ENCODE measurements around the gene PCGF3.

Gene PCGF3

DNA sequence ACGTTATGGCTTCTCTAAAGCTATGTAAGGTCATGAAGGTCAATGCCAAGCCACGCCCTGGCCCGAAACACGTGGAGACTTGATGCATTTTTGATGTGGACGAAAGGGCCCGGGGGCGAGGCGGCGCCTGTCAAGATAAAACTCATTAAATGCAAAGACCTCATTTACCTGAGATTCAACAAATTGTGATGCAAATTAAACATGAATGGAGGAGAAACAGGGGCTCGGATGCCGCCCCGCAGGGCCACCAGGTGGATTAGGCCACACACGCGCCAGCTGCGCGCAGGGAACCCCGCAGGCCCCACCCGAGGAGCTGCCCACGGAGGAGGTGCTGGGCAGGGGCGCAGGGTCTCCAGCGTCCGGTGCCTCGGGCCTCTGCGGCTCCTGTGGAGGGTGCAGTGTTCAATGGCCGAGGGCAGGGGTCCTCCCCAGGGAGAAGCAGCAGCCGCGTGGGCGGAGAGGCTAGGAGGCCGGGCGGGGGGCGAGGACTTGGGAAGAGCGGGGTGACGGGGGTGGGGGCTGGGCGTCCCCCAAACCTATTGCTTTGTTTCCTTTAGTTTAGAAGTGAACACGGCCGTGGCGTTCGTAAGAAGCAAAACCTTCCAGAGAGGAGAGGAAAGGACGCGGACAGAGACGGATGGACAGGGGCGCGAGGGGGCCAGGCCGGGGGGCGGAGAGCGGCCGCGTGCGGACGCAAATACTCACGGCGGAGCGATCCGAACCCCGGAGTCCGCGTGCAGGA is 79.9 kb downstream of the PCGF3 start:
- no peak for DNase-seq

DNA sequence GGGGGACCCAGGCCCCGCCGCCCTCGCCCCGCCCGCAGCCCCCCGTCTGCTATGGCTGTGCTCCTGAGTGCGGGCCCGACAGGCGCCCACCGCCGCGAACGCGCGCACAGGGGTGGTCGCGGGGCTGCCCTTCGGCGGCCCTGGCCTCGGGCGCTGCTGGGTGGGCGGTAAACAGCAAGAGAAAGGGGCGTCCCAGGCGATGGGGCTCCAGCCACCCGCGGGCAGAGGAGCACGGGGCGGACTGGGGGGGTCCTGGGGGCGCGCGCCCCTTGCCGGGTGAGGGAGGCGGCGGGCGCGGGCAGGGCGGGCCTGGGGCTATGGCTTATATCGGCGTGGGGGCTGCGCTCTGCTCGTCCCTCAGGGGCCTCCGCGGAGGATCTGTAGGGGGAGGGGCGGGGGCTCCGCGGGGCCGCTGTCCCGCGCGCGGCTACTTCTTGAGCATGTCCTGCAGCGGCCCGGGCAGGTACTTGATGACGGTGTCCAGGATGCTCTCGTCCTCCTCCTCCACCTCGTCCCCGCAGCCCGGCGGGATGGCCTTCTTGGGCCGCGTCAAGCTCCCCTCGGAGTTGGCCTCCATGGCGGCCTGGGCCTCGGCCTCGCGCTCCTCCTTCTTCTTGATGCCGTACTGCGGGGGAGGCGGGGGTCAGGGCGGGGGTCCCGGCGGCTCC is 80.6 kb downstream of the PCGF3 start:
- DNase-seq: no peak

DNA sequence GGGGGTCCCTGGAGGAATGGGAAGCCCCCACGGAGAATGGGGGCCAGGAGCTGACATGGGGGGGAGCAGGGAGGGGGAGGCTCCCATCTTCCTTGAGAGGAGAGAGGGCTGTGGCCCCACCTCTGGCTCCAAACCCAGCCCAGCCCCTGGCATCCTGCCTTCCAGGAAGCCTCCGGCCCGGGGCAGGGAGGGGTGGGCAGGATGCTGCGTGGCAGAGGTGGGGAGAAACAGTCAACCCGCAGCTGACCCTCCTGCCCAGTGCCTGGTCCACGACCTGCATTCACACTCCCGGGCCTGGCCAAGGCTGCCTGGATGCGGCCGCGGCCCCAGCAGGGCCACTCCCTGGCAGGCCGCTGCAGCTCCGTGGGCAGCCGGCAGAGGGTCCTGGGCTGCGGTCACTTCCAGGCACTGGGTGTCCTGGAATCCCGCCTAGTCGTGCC is 81.2 kb downstream of the PCGF3 start:
- no peak for DNase-seq

DNA sequence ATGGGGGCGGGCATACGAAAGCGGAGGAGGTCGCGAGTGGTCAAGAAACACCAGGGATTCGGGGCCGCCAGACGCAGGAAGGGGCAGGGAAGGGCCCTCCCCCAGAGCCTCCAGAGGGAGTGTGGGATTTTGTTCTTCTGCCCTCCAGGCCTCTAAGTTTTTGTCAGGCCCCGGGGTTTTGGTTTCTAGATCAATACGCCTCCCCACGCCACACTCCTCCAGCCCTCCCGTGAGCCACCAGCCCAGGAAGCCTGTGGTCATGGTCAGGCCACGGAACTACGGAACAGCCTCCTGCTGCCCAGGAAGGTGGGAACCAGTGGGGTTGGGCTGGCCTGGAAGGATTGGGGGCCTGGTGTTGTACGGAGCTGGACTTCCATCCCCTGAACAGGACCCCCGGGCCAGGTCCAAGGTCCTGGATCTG is 81.9 kb downstream of the PCGF3 start:
- DNase-seq: no peak

DNA sequence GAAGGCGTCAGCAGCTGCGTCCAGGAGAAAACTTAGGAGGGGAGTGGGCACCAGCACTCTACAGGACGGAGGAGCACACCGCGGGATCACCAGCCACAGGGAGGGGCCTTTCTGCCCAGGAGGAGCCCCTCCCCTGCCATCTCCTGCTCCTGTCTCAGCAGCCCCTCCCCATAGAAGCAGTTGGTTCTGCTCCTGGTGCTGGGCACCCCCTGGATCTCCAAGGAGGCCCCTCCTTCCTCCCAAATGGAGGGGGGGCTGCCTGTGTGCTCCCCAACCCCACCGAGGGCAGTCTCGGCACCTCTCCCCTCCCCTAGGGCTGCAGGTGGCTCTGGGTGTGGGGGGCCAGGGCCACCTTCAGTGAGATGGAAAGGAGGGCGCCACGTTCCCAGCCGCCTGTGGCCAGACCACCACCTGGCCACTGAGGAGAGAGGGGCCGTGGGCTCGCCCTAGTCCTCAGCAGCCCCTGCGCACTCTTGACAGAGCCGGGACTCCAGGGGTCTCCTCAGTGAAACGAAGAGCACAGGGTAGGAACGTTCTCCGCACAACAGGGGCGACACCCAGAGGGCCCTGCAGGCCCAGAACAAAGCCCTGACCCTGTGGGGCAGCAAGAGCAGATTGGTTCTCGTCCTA is 82.5 kb downstream of the PCGF3 start:
- DNase-seq: no peak

DNA sequence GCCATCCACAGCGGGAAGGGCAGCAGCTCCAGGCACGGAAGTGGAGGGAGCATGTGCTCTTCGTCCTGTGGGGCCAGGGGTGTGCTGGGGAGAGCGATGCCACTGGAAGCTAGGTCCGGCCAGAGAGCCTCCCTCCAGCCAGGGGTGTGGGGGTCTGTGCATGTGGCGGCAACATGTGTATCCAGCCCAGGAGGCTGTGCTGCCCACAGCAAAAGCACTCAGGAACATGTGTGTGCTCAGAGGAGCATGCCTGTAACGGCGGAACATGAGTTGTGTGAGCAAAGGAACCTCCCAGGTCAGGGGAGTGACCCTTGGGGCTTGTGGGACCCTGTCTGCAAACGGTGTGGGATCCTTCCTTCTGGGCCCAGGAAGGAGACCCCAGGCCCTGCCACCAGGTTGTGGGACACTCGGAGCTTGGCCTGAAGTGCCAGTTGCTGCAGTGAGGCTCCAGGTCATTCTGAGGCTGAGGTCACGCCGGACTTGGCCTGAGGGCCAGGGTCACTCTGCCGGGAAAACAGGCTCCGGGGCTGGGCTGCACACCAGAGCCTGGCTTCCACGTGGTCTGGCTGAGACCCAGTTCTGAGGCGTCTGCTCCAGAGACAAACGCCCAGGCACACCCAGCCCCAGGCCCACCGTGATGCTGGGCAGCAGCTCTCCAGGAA is 83.1 kb downstream of the PCGF3 start:
- DNase-seq: no peak

DNA sequence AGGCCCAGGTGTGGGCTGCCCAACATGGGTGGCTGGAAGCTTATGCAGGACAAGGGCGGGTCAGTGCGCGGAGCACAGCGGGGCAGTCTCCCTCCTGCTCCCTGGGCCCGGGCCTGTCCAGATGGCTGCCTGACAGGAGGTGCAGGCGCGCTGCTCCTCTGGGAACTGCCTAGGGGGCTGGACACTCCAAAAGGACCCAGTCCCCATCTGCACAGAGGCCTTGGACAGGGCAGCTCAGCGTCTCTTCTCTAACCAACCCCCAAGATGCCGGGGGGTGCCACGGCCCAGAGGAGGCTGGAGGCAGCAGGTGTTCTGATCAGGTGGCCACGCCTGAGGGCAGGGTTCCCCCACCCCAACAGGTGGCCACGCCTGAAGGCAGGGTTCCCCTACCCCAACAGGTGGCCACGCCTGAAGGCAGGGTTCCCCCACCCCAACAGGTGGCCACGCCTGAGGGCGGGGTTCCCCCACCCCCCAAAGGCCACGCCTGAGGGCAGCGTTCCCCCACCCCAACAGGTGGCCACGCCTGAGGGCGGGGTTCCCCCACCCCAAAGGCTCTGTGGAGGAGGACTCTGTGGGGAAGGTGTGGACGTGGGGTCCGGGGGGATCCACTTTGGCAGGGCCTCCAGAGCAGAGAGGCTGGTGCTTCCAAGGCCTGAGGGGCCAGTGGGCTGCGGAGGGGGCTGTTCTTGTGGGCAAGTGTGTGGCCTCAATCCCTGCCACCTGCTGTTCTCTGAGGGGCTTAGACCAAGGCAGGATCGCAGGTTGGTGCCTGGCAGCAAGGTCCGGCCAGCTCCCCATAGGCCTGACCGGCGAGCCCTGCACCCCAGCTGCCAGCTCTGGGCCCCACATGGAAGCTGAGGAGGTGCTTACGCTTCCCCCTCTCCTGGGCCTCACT is 84.2 kb downstream of the PCGF3 start:
- DNase-seq: no peak

DNA sequence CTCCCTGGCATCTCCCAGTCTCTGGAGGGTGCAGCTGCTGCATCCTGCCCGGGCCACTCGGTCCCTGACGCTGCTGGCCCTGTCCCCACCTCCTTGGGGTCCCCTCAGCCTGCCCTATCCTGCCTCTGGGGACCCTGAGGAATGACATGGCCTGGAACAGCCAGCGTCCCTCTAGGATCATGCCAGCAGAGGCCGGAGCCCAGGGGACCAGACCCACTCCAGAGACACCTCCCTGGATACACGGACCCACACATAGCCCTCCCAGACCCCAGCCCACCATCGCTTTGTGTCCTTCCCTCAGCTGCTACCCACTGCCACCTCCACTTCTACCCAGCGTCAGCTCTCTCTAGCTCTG is 84.8 kb downstream of the PCGF3 start:
- DNase-seq: no peak

DNA sequence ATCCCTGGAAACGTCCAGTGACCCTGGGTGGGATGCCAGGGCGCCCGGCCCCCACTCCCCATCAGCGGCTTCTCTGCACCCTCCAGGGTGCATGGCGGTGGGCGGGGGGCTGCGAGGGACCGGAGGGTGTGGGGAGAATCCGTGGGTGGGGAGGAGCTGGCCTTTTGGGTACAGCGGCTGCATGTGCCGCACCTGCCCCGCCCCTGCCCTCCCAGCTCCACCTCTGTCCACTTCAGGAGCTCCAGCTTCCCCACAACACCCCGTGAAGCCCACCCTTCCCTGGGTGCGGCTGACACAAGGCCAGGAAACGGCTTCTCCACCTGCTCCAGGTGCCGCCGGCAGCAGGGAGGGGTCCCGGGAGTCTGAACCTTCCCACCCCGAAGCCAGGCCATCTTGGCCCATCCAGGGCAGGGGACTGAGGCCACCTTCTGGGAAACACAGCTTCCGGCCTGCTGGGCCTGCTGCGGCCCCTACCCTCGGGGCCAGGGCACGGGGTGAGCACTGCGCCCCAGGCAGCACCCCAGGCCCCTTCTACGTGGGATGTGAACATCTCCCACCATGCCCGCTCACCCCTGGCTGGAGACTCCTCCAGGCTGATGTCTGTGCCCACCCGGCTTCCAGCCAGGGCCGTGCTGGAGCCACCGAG is 85.7 kb downstream of the PCGF3 start:
- DNase-seq: no peak

DNA sequence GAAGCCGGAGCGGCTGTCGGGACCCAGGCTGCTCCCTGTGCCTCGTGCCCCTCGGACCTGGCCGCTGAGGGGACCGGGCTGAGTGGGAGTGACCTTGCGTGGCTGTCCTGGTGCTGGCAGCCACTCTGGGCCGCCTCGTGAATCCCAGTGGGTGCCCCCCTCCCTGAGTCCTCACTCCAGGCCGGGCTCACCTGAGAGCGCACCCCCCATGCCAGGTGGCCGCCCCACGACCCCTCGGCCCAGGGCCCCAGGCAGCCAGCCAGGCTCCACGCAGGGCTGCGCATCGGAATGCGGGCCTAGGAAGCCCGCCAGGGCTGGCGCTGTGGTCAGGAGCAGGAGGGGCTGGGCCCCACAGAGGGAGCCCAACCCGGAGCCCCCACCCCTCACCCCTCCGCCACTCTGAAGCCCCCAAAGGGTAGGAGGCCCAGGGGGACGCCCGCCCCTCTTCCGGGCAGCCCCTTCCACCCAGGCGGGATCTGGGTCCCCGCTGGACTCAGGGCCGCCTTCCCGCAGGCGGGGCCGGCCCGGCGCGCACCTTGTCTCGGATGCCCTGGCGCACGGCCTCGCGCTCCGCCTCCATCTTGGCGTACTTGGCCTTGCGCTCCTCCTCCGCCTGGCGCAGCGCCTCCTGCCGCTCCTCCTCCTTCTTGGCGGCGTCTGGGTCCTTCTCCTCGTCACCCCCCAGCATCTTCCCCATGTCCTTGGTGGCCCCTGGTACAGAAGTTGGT is 86.4 kb downstream of the PCGF3 start:
- DNase-seq: peak; percentile 34 to 46

DNA sequence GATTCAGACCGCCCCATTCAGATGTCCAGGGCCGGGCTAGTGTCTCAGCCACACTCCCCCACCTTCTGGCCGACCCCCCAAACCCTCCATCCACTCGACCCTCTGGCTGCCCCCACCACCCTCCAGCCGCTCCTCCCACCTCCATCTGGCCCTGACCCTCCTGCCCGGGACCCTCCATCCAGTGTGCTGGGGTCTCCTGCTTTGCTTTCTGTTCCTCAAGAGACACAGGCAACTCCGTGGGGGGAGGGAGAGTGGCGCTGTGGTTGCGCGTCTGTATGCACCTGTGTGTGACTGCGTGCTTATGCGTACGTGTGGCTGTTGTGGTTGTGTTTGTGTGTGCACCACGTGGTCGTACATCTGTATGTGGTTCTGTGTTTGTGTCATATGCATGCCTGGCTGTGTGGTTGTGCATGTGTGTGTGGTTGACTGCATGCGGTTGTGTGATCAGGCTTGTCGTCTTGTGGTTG is 87.0 kb downstream of the PCGF3 start:
- DNase-seq: no peak

DNA sequence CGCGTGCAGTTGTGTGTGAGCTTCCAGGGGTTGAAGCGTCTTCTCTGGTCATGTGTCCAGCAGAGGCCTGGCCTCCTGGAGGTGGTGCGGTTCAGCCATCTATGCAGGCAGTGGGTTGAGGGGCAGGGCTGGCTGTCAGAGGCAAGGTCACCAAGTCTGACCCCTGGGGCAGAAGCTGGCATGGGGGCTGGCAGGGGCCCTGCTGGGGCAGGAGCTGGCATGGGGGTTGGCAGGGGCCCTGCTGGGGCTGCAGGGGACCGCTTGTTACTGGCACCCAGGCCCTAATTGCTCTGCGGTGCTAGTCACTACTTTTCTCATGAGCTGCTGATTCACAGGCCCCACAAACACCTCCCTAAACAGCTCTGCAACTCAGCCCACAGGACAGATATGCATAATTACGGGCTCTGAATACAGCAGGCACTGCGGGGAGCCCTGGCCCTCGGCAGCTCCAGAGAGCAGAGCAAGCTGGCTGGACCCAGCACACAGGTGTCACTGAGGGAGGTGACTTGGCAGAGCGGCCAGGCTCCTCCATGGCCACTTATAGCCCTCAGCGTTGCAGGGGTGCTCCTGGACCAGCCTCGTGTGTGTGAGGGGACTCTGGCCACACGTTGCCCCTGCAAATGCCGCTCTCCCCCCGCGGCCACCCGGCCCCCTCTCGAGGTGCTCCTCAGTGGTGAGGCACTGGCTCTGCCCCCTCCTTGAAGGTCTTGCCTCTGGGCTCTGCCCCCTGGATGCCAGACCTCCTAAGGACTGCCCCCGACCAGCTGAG is 87.6 kb downstream of the PCGF3 start:
- DNase-seq: no peak

DNA sequence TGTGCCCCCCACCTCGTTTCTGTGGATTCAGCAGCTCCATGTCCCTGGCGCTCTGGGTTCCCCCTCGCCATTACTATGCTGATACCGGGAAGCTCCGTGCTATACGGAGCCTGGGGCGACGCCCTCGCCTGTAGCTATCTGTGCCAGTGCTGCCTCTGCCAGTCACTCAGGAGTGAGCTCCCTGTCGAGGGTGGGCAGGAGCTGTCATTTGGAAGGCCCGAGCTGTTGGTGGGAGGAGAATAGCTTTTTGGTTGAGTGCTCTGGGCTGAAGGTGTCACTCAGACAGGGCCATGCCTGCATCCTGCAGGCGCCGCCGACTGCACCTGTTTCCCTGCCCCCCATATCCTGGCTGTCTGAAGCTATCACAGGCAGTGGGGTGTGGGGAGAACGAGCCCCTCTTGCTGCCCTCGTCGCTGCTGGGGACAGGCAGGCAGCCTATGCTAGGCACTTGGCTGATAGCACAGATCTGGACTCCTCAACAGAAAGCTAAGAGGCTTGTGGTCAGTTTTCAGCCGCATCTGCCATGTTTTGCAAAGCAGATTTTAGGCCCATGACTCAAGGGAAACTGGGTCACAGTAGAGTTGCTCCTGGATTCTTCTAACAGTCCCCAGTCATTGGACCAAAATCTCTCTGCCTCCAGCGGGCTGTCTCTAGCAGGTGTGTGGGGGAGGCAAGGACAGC is 88.4 kb downstream of the PCGF3 start:
- DNase-seq: no peak

DNA sequence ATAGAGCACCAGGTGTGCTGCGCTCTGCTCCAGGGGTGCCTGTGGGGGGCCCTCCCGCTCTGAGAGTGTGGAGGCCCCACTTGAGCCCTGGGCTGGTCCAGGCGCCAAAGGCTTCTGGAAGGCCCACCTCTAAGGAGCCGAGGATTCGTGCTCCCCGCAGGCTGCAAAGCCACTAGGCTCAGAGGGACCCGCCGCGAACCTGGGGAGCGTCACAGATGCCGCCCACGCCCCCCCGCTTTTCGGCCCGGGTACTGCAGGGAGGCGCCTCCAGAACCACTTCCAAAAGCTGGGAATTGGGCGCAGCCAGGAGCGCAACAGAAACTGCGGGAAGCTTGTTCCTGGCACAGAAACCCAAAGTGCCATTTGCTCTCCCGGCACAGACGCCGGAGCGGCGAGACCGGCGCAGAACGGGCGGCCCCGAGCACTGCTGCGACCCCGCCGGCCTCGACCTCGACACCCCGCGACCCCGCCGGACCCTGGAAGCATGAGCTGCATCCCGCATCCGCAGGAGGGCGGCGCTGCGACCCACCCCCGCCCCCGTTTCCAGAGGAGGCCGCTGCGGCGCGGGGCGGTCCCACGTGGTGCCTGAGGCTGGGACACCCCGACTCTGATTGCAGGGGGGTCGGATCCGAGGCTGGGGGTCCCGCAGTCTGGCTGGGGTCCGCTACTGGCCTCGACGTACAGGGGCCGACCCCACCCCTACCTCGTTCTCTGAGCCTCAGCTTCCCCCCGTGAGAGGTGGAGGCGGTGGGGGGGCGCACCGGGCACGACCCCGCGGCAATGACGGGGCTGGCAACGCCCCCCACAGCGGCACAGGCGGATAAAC is 89.5 kb downstream of the PCGF3 start:
- no peak for DNase-seq

DNA sequence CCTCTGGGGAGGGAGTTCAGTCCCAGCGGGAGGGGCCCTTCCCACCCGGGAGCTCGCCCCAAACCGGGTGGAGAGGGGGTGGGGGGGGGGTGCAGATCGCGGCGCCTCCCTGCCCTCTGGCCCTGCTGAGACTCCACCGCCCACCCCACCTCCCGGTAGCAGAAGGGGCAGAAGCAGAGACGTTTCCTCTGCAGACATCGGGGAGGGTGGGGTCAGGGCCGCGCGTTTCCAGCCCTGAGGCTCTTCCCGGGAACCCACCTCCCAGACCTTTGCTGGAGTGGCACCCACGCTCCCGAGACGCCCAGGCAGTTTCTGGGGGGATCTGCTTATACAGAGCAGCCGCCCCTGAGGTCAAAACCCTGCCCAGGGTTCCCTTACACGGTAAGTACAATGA is 90.1 kb downstream of the PCGF3 start:
- DNase-seq: no peak

DNA sequence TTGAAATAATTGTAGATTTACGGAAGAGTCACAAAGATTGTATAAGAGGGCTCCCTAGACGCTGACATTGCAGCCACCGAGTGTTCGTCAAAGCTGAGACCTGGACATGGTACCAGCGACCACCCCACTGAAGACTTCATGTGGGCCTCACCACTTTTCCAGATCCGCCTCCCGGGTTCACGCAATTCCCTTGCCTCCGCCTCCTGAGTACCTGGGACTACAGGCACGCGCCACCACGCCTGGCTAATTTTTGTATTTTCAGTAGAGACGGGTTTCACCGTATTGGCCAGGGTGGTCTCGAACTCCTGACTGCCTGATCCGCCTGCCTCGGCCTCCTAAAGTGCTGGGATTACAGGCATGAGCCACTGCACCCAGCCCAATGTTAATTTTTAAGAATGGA is 90.6 kb downstream of the PCGF3 start:
- DNase-seq: no peak

DNA sequence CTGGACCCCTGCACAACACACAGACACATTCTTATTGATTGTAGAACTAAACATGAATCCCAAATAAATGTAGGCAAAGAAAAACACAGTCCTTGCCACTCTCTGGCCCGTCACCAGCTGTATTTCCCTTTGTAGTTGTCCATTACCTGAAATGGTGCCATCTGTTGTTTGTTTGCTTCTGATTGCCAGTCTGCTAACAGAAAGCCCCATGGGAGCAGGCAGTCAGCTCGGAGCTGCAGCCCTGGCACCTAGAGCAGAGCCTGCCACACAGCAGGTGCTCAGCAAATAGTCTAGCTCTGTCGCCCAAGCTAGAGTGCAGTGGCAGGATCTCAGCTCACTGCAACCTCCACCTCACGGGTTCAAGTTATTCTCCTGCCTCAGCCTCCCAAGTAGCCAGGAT is 91.4 kb downstream of the PCGF3 start:
- DNase-seq: no peak

DNA sequence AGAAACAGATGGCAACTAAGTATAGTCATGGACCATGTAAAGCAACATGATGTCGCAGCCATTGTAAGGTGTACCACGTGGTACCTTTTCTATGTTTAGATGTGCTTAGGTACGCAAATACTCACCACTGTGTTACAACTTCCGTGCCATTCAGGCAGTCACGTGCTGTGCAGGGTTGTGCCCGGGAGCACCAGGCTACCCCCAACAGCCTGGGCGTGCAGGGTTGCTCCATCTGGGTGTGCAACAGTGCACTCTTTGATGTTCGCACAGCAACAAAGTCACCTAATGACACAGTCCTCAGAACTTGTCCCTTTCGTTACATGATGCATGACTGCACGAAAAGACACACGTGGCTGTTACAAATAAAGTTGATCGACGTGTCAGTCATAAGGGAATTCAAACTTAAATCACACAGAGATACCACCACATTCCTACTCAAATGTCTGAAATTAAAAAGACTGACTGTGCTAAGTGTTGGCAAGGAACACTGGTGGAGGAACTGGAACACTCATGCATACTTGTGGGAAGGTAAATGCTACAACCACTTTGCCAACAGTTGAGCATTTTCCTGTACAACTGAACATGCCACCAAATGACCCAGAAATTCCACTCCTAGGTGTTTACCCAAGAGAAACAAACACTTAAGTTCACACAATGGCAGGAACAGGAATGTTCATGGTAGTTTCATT is 95.9 kb downstream of the PCGF3 start:
- DNase-seq: no peak

Measured in stimulated activated CD4-positive, alpha-beta T cell treated with anti-CD3 and anti-CD28 coated beads, Interleukin-2, amount 100 ng/mL, for 48 hours (primary cell).